HepG2 (cell line): Measurements from ENCODE around the gene ALS2. TPM values are rescaled to one million over a fixed set of nuclear protein-coding genes. Genes with fewer than 3 reads are reported as not detected.

Experiments
- ATAC-seq: fragments of 200-7000 bp; cut with Tn5 transposase; 3 replicates; pipeline ENCODE4 v1.9.1; 2020; ENCODE audit warnings: mild to moderate bottlenecking, moderate library complexity
- BruUV-seq: library from RNA; stranded (reverse); fragments of 400-500 nt; replicated peaks from 2 replicates; lab custom pipeline; 2021; lab: Mats Ljungman, UMichigan
- CTCF ChIA-PET: fragments of 300-600 bp; formaldehyde crosslinking; extraction: SDS; loops from one replicate; lab custom pipeline; 2021; ENCODE audit warnings: low total read pairs, inconsistent platforms, low intra/inter-chr PET ratio; lab: Yijun Ruan, JAX
- POLR2A ChIA-PET: fragments of 350-600 bp; sonication (Branson Sonifier 250); formaldehyde crosslinking; loops from one replicate; lab custom pipeline; 2020; ENCODE audit warnings: antibody characterized with exemption, inconsistent platforms; lab: Yijun Ruan, JAX
- DNase-seq: peaks from one replicate; pipeline ENCODE4 v3.0.0-alpha.2; 2015; ENCODE audit warnings: low spot score
- FAIRE-seq: peaks from 3 replicates; lab custom pipeline; 2011; peaks lifted over from hg19 to GRCh38; lab: Jason Lieb, UNC
- H2AFZ ChIP-seq: one replicate; pipeline ENCODE4 v1.6.1; 2011; ENCODE audit warnings: low read length, inconsistent platforms
- H3K27ac ChIP-seq: fragments of 300-600 bp; 3 replicates; pipeline ENCODE4 v1.8.0; 2011; ENCODE audit warnings: mixed run types, mild to moderate bottlenecking, mixed read lengths, low read length, inconsistent platforms; ENCODE audit not compliant: insufficient read depth; ENCODE audit errors: extremely low read length
- H3K27me3 ChIP-seq, 2 experiments: fragments of 200-600 bp in 1 of 2; 2 replicates in 1 of 2; 3 replicates in 1 of 2; pipeline versions ENCODE4 v1.6.0 to v1.8.0; 2011; ENCODE audit warnings: low read length in 2 of 2, mild to moderate bottlenecking in 2 of 2, moderate library complexity in 2 of 2, inconsistent platforms in 1 of 2; ENCODE audit not compliant: insufficient read depth in 2 of 2, control insufficient read depth in 1 of 2
- H3K36me3 ChIP-seq, 2 experiments: fragments of 200-600 bp in 1 of 2; replicated peaks in 1 of 2; 2 replicates in 1 of 2; 3 replicates in 1 of 2; pipeline versions ENCODE4 v1.5.1 to v1.8.0; 2011; ENCODE audit warnings: low read length in 2 of 2, inconsistent platforms in 1 of 2; ENCODE audit not compliant: insufficient read depth in 2 of 2, control insufficient read depth in 1 of 2
- H3K4me1 ChIP-seq: 2 replicates; pipeline ENCODE4 v1.5.1; 2012; ENCODE audit warnings: low read length, inconsistent platforms; ENCODE audit not compliant: insufficient read depth
- H3K4me2 ChIP-seq: 2 replicates; pipeline ENCODE4 v1.6.0; 2011; ENCODE audit warnings: low read depth, low read length, inconsistent platforms
- H3K4me3 ChIP-seq, 3 experiments: fragments of 200-600 bp in 1 of 3; sonication (generic), shearing (Covaris generic) in 1 of 3; replicated peaks in 1 of 3; 2 replicates each; pipeline ENCODE4 v1.5.1; 2011 to 2016; ENCODE audit warnings: low read length in 3 of 3, inconsistent platforms in 2 of 3, low read depth in 2 of 3, mild to moderate bottlenecking in 2 of 3, control low read depth in 1 of 3, mixed read lengths in 1 of 3; ENCODE audit not compliant: insufficient read depth in 1 of 3
- H3K79me2 ChIP-seq: one replicate; pipeline ENCODE4 v1.6.1; 2011; ENCODE audit warnings: low read length, inconsistent platforms; ENCODE audit not compliant: insufficient read depth
- H3K9ac ChIP-seq: 2 replicates; pipeline ENCODE4 v1.6.0; 2011; ENCODE audit warnings: mild to moderate bottlenecking, low read depth, low read length, inconsistent platforms; ENCODE audit not compliant: insufficient read depth
- H3K9me3 ChIP-seq: 2 replicates; pipeline ENCODE4 v1.5.1; 2012; ENCODE audit warnings: mild to moderate bottlenecking, low read length
- H4K20me1 ChIP-seq: 2 replicates; pipeline ENCODE4 v1.6.0; 2011; ENCODE audit warnings: inconsistent platforms, mild to moderate bottlenecking, low read length, moderate library complexity; ENCODE audit not compliant: insufficient read depth
- E2F2 ChIP-seq: sonication (generic); formaldehyde crosslinking; IDR thresholded peaks from 2 replicates; pipeline ENCODE4 v1.4.0; 2020; ENCODE audit warnings: missing genetic modification reagents, borderline replicate concordance
- FIP1L1 ChIP-seq: fragments of 200-400 bp; formaldehyde crosslinking; IDR thresholded peaks from 2 replicates; pipeline ENCODE4 v1.6.1; 2018; ENCODE audit warnings: low read depth, mild to moderate bottlenecking, low read length, moderate library complexity, borderline replicate concordance; ENCODE audit not compliant: insufficient read depth
- FOXC1 ChIP-seq: sonication (generic); formaldehyde crosslinking; IDR thresholded peaks from 2 replicates; pipeline ENCODE4 v1.8.0; 2022; ENCODE audit warnings: mild to moderate bottlenecking, missing genetic modification reagents, borderline replicate concordance
- MXD3 ChIP-seq: IDR thresholded peaks from 2 replicates; pipeline ENCODE4 v1.6.1; 2016; ENCODE audit warnings: mild to moderate bottlenecking, missing biosample characterization, missing genetic modification reagents
- ZNF564 ChIP-seq: sonication (generic); formaldehyde crosslinking; IDR thresholded peaks from 2 replicates; pipeline ENCODE4 v1.8.1; 2023; ENCODE audit warnings: mild to moderate bottlenecking, missing genetic modification reagents
- WGBS: methylation state at CpG from one replicate; pipeline ENCODE4 v1.1.6; 2017; ENCODE audit warnings: low lambda C conversion rate; 5-methylcytosine and 5-hydroxymethylcytosine counted together
- in situ Hi-C: cut with HindIII; loops from 2 replicates; pipeline ENCODE4 v1.10.0; 2017; ENCODE audit warnings: low pct_unique_long_range_greater_than_20kb; ENCODE audit not compliant: extremely low pct_ligation_motif_present
- intact Hi-C: fragments of 100-400 bp; cut with micrococcal nuclease; formaldehyde crosslinking; loops from one replicate; pipeline ENCODE4 v1.10.0; 2022; ENCODE audit not compliant: unreplicated experiment
- polyA plus RNA-seq, 8 experiments: library from polyadenylated mRNA; depleted of rRNA in 3 of 8; stranded (reverse) in 7 of 8; unstranded in 1 of 8; fragments of >200 nt; fragmentation: Illumina TruSeq in 4 of 8; extraction: Trizol in 4 of 8; gene quantifications; 2 replicates each; pipeline versions ENCODE4 v1.2.1 to v1.2.3, GENCODE V29; 2011 to 2016; ENCODE audit warnings: low read depth in 4 of 8, missing spikeins in 1 of 8, mixed read lengths in 1 of 8; ENCODE audit not compliant: insufficient read depth in 1 of 8
- total RNA-seq, 5 experiments: library from RNA; depleted of rRNA; stranded (reverse); fragments of >200 nt; fragmentation: Illumina TruSeq; extraction: Trizol; gene quantifications; 2 replicates each; pipeline ENCODE4 v1.2.3, GENCODE V29; 2016; ENCODE audit warnings: low read depth in 1 of 5
- TF ChIP-seq, protein P1 (sequence below): sonication (generic); formaldehyde crosslinking; IDR thresholded peaks from 2 replicates; pipeline ENCODE4 v1.4.0; 2020; ENCODE audit warnings: mild to moderate bottlenecking, missing genetic modification reagents

ALS2 gene
- total and polyA plus RNA-seq, 2 of the 13 experiments (the other 11 are each of a cell fraction or from before 2014, with no cell fraction given): 12.7 to 19.3 TPM

DNA sequence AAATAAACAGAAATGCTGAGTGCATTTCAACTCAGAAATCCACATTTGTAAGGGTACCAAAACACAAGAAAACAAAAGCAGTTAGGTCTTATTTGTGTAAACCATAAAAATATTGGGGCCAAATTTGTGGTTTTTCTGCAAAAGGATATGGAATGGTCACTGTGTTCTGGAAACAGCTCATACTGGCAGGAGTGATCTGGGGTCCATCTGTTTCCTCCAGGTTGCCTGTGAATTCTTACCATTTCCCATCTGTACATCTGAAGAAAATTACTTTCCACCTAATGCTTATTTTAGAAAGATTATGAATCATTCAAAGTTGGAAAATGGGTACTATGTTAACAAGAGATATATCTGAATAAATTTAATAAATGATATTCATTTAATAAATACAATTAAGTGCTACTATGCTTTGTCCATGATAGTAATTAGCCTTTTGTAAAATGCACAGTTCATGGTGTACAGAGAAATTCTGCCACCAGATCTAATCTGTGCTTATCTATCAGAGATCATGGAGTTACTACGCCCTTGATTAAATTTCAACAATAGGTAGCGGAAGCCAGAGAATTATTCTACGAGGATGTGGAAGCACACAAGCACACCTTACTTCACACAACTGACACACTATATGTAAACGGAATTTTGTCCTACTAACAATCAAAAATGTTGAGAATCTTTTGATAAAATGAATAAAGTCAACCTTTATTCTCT is 10.9 kb downstream of the ALS2 start:
- WGBS: 92% methylated on average over 4 of the region's 4 CpGs
- no peaks in the 10 kb centered on the region for H3K4me1 ChIP-seq
- no peaks in the 10 kb centered on the region for H3K27me3 ChIP-seq
- no peaks in the 10 kb centered on the region for H4K20me1 ChIP-seq
- peaks cover 2 to 3% of the 10 kb centered on the region in 2 experiments; a peak in 4 of 5 replicates for H3K36me3 ChIP-seq
- peaks cover 18% of the 10 kb centered on the region for H3K79me2 ChIP-seq
- H3K27ac ChIP-seq: no peak overlapping the region
- H3K4me2 ChIP-seq: no peak overlapping the region
- in situ Hi-C loops: no loop called here
- ATAC-seq (no peak), DNase-seq (no peak)
- POLR2A ChIA-PET: no interaction called here
- no peaks in the 10 kb centered on the region for H3K9me3 ChIP-seq
- no TSS peak for BruUV-seq
- H3K4me3 ChIP-seq: no peak overlapping the region
- CTCF ChIA-PET: no interaction called here
- intact Hi-C loops: no loop called here
- no peak overlapping the region for H3K9ac ChIP-seq
- TF ChIP-seq FIP1L1 (no peak), E2F2 (CRISPR knock-in tag) (no peak), ZNF564 (CRISPR knock-in tag) (no peak), FOXC1 (CRISPR knock-in tag) (no peak), MXD3 (CRISPR knock-in tag) (no peak)
- TF ChIP-seq, protein P1, sequence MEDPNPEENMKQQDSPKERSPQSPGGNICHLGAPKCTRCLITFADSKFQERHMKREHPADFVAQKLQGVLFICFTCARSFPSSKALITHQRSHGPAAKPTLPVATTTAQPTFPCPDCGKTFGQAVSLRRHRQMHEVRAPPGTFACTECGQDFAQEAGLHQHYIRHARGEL (CRISPR knock-in tag): no peak
- TF ChIP-seq, all 625 proteins: peak for 0
- no peak for FAIRE-seq
- no peak overlapping the region for H2AFZ ChIP-seq
